SK-N-SH treated with all-trans-retinoic acid at 6 μM for 48 hours (cell line): ENCODE measurements around the gene AMIGO2.
"Not testable (repeated sequence)": the region's sequence is repeated elsewhere in the genome, so short reads cannot be mapped to it uniquely, and the experiment has no call there.

Experiments used
- ATAC-seq: fragments of 200-7000 bp; cut with Tn5 transposase; 3 replicates; pipeline ENCODE4 v1.9.1; 2020; ENCODE audit warnings: mild to moderate bottlenecking, moderate library complexity
- ARNTL ChIP-seq: fragments of 450-650 bp; formaldehyde crosslinking; IDR thresholded peaks from 2 replicates; pipeline ENCODE4 v1.5.0; 2020; ENCODE audit warnings: low read depth, mild to moderate bottlenecking, moderate library complexity, borderline replicate concordance
- BACH2 ChIP-seq: fragments of 250-450 bp; sonication (Bioruptor Pico); IDR thresholded peaks from 2 replicates; pipeline ENCODE4 v1.9.0; 2021; ENCODE audit warnings: mild to moderate bottlenecking, borderline replicate concordance
- CREB5 ChIP-seq: fragments of 250-450 bp; sonication (Bioruptor Pico); IDR thresholded peaks from 2 replicates; pipeline ENCODE4 v1.5.1; 2020; ENCODE audit warnings: low read depth, mild to moderate bottlenecking, moderate library complexity
- CSDC2 ChIP-seq: fragments of 250-450 bp; sonication (Bioruptor Pico); IDR thresholded peaks from 2 replicates; pipeline ENCODE4 v1.5.0; 2020; ENCODE audit warnings: mild to moderate bottlenecking, moderate library complexity
- CSRNP3 ChIP-seq: fragments of 250-450 bp; sonication (Bioruptor Pico); IDR thresholded peaks from 2 replicates; pipeline ENCODE4 v1.5.1; 2021; ENCODE audit warnings: mild to moderate bottlenecking, moderate library complexity
- GLIS3 ChIP-seq: fragments of 250-450 bp; sonication (Bioruptor Pico); IDR thresholded peaks from 2 replicates; pipeline ENCODE4 v1.5.0; 2020; ENCODE audit warnings: mild to moderate bottlenecking, moderate library complexity
- ISL1 ChIP-seq: fragments of 250-450 bp; sonication (Bioruptor Pico); IDR thresholded peaks from 2 replicates; pipeline ENCODE4 v2.1.2; 2022; ENCODE audit warnings: mild to moderate bottlenecking, moderate library complexity
- OSR1 ChIP-seq: fragments of 250-450 bp; sonication (Bioruptor Pico); IDR thresholded peaks from 2 replicates; pipeline ENCODE4 v1.8.0; 2022; ENCODE audit warnings: moderate library complexity, mild to moderate bottlenecking, inconsistent platforms
- POU6F1 ChIP-seq: fragments of 250-450 bp; sonication (Bioruptor Pico); IDR thresholded peaks from 2 replicates; pipeline ENCODE4 v1.8.0; 2021; ENCODE audit warnings: low read depth, mild to moderate bottlenecking, moderate library complexity, borderline replicate concordance
- PPARA ChIP-seq: fragments of 250-450 bp; sonication (Bioruptor Pico); IDR thresholded peaks from 2 replicates; pipeline ENCODE4 v1.5.0; 2020; ENCODE audit warnings: mild to moderate bottlenecking, borderline replicate concordance
- RARB ChIP-seq: fragments of 250-450 bp; sonication (Bioruptor Pico); IDR thresholded peaks from 2 replicates; pipeline ENCODE4 v1.8.0; 2021; ENCODE audit warnings: mild to moderate bottlenecking, moderate library complexity
- TCF4 ChIP-seq: fragments of 250-450 bp; sonication (Bioruptor Pico); IDR thresholded peaks from 2 replicates; pipeline ENCODE4 v1.8.0; 2021; ENCODE audit warnings: mild to moderate bottlenecking, moderate library complexity, borderline replicate concordance
- TOX ChIP-seq: fragments of 250-450 bp; sonication (Bioruptor Pico); IDR thresholded peaks from 2 replicates; pipeline ENCODE4 v1.8.0; 2021; ENCODE audit warnings: mild to moderate bottlenecking, moderate library complexity, borderline replicate concordance
- TSHZ2 ChIP-seq: fragments of 250-450 bp; sonication (Bioruptor Pico); IDR thresholded peaks from 2 replicates; pipeline ENCODE4 v1.5.0; 2020; ENCODE audit warnings: mild to moderate bottlenecking, moderate library complexity
- ZC3H10 ChIP-seq: fragments of 250-450 bp; sonication (Bioruptor Pico); IDR thresholded peaks from 2 replicates; pipeline ENCODE4 v1.5.1; 2021; ENCODE audit warnings: mild to moderate bottlenecking, moderate library complexity
- ZFP3 ChIP-seq: fragments of 250-450 bp; sonication (Bioruptor Pico); IDR thresholded peaks from 2 replicates; pipeline ENCODE4 v1.5.0; 2020; ENCODE audit warnings: mild to moderate bottlenecking, moderate library complexity
- ZFP30 ChIP-seq: fragments of 450-650 bp; formaldehyde crosslinking; IDR thresholded peaks from 2 replicates; pipeline ENCODE4 v1.5.0; 2022; ENCODE audit warnings: mild to moderate bottlenecking, moderate library complexity
- ZNF565 ChIP-seq: fragments of 450-650 bp; formaldehyde crosslinking; conservative IDR thresholded peaks from 2 replicates; pipeline ENCODE4 v1.5.0; 2020; ENCODE audit warnings: low read depth, mild to moderate bottlenecking, moderate library complexity
- ZNF70 ChIP-seq: fragments of 450-650 bp; formaldehyde crosslinking; IDR thresholded peaks from 2 replicates; pipeline ENCODE4 v1.5.0; 2020; ENCODE audit warnings: mild to moderate bottlenecking, moderate library complexity
- ZNF8 ChIP-seq: fragments of 450-650 bp; formaldehyde crosslinking; IDR thresholded peaks from 2 replicates; pipeline ENCODE4 v1.5.0; 2020; ENCODE audit warnings: mild to moderate bottlenecking, moderate library complexity

Gene AMIGO2

GRCh38 chr12:47053961-47054360, 25.8 kb downstream of the AMIGO2 start (continued):
- TF ChIP-seq POU6F1 (CRISPR knock-in tag) (no peak), ZFP3 (CRISPR knock-in tag) (no peak), GLIS3 (CRISPR knock-in tag) (no peak), PPARA (CRISPR knock-in tag) (no peak)

- TF ChIP-seq BACH2 (CRISPR knock-in tag) (no peak), TCF4 (CRISPR knock-in tag) (no peak), ZNF70 (no peak), CSDC2 (CRISPR knock-in tag) (no peak), CREB5 (CRISPR knock-in tag) (no peak), ARNTL (CRISPR knock-in tag) (no peak), CSRNP3 (CRISPR knock-in tag) (no peak), ZC3H10 (CRISPR knock-in tag) (no peak)
- TF ChIP-seq, all 23 proteins: peak for 0
- ATAC-seq = no peak
Observed at GRCh38 chr12:47052274-47052673, 27.5 kb downstream of the AMIGO2 start.

GRCh38 chr12:47051291-47051690, 28.5 kb downstream of the AMIGO2 start:
- ATAC-seq = not testable (repeated sequence)

GRCh38 chr12:47048541-47048940, 31.2 kb downstream of the AMIGO2 start:
- no peak for ATAC-seq
- no peak for TF ChIP-seq ZNF8 (CRISPR knock-in tag)
- TF ChIP-seq ZNF70 = no peak
- TF ChIP-seq TSHZ2 (CRISPR knock-in tag) = no peak
- no peak for TF ChIP-seq ISL1 (CRISPR knock-in tag)
- TF ChIP-seq PPARA (CRISPR knock-in tag) = no peak
- TF ChIP-seq CSDC2 (CRISPR knock-in tag) = no peak
- TF ChIP-seq OSR1 (CRISPR knock-in tag) = no peak
- no peak for TF ChIP-seq TOX (CRISPR knock-in tag)
- TF ChIP-seq ZC3H10 (CRISPR knock-in tag) = no peak
- no peak for TF ChIP-seq BACH2 (CRISPR knock-in tag)

- ATAC-seq = no peak
- TF ChIP-seq ZFP30 (no peak), ISL1 (CRISPR knock-in tag) (no peak), RARB (no peak), TCF4 (CRISPR knock-in tag) (no peak), ZFP3 (CRISPR knock-in tag) (no peak), GLIS3 (CRISPR knock-in tag) (no peak), ZNF565 (no peak), BACH2 (CRISPR knock-in tag) (no peak), ZNF70 (no peak)
Observed at GRCh38 chr12:47041327-47041726, 38.4 kb downstream of the AMIGO2 start.
